Ovary (tissue), 3 donors: ENCODE results near the gene CRIM1.

Experiments
- CTCF ChIP-seq, 3 donors: fragments of 450-650 bp in 2 of 3; fragments of 200-600 bp in 1 of 3; IDR thresholded peaks; one replicate each; pipeline versions ENCODE4 v1.5.1 to v1.8.0; 2016 to 2022; ENCODE audit warnings: antibody characterized with exemption in 3 of 3, mild to moderate bottlenecking in 1 of 3
- EP300 ChIP-seq: sonication (generic); formaldehyde crosslinking; IDR thresholded peaks from one replicate; pipeline ENCODE4 v1.6.1; 2017; ENCODE audit warnings: antibody characterized with exemption
- POLR2A ChIP-seq: fragments of 450-650 bp; IDR thresholded peaks from one replicate; pipeline ENCODE4 v1.6.1; 2017; ENCODE audit warnings: antibody characterized with exemption, mild to moderate bottlenecking, moderate library complexity
- donor health status: DM: no; HTN: no; CAD: no.

GRCh38 chr2:36582951-36583350, 227.4 kb downstream of the CRIM1 start:
- TF ChIP-seq POLR2A (no peak), CTCF (IDR thresholded peaks at IDR 0.05) (no peak), EP300 (no peak)
